Smooth muscle cell (in vitro differentiated cells): ENCODE results near the gene GPN3. TPM values are rescaled to one million over a fixed set of nuclear protein-coding genes. Genes with fewer than 3 reads are reported as not detected.
"Not testable (repeated sequence)": the region's sequence is repeated elsewhere in the genome, so short reads cannot be mapped to it uniquely, and the experiment has no call there.

Experiments
- DNase-seq: peaks from one replicate; lab custom pipeline; 2025; ENCODE audit not compliant: unreplicated experiment; lab: John Stamatoyannopoulos, UW
- H2AFZ ChIP-seq: fragments of 200-600 bp; sonication (generic); 2 replicates; pipeline ENCODE4 v1.6.0; 2016; ENCODE audit warnings: antibody characterized with exemption, low read depth, mild to moderate bottlenecking
- H3F3A ChIP-seq: fragments of 200-600 bp; sonication (generic); 2 replicates; pipeline ENCODE4 v1.6.0; 2017; ENCODE audit warnings: antibody characterized with exemption, low read depth
- H3K27ac ChIP-seq: fragments of 200-600 bp; sonication (generic); 2 replicates; pipeline ENCODE4 v1.5.1; 2016; ENCODE audit warnings: low read depth, mild to moderate bottlenecking
- H3K27me3 ChIP-seq: fragments of 200-600 bp; sonication (generic); 2 replicates; pipeline ENCODE4 v1.6.1; 2016; ENCODE audit warnings: low read depth, mild to moderate bottlenecking
- H3K36me3 ChIP-seq: fragments of 200-600 bp; sonication (generic); 2 replicates; pipeline ENCODE4 v1.5.1; 2016; ENCODE audit warnings: low read depth
- H3K4me1 ChIP-seq: fragments of 200-600 bp; sonication (generic); 2 replicates; pipeline ENCODE4 v1.5.1; 2016; ENCODE audit warnings: low read depth
- H3K4me2 ChIP-seq: fragments of 200-600 bp; sonication (generic); 2 replicates; pipeline ENCODE4 v1.6.0; 2016; ENCODE audit warnings: mild to moderate bottlenecking
- H3K4me3 ChIP-seq: fragments of 200-600 bp; sonication (generic); 2 replicates; pipeline ENCODE4 v1.5.1; 2016; ENCODE audit warnings: mild to moderate bottlenecking
- H3K79me2 ChIP-seq: fragments of 200-600 bp; sonication (generic); 2 replicates; pipeline ENCODE4 v1.6.0; 2016; ENCODE audit warnings: low read depth, mild to moderate bottlenecking
- H3K9ac ChIP-seq: fragments of 200-600 bp; sonication (generic); 2 replicates; pipeline ENCODE4 v1.6.0; 2016; ENCODE audit warnings: low read depth
- H3K9me3 ChIP-seq: fragments of 200-600 bp; sonication (generic); replicated peaks from 2 replicates; pipeline ENCODE4 v1.5.1; 2016; ENCODE audit warnings: low read depth
- H4K20me1 ChIP-seq: fragments of 200-600 bp; sonication (generic); 2 replicates; pipeline ENCODE4 v1.6.0; 2016; ENCODE audit warnings: low read depth
- WGBS: methylation state at CpG from one replicate; pipeline ENCODE4 v1.1.7; 2016; ENCODE audit warnings: low lambda C conversion rate; 5-methylcytosine and 5-hydroxymethylcytosine counted together
- polyA plus RNA-seq: library from polyadenylated mRNA; unstranded; fragments of >200 nt; fragmentation: Nextera tagmentation; extraction: Ambion mirVana; gene quantifications from 2 replicates; pipeline ENCODE4 v1.2.1, GENCODE V29; 2016
- total RNA-seq: library from RNA; depleted of rRNA; stranded (reverse); fragments of >200 nt; gene quantifications from 2 replicates; pipeline ENCODE4 v1.2.3, GENCODE V29; 2014
- TF ChIP-seq, protein P1 (sequence below): fragments of 200-600 bp; sonication (generic); IDR thresholded peaks from 2 replicates; pipeline ENCODE4 v1.5.1; 2017; ENCODE audit warnings: borderline replicate concordance, mild to moderate bottlenecking, antibody characterized with exemption; ENCODE audit not compliant: insufficient read depth, poor library complexity, severe bottlenecking

GPN3 gene
- total and polyA plus RNA-seq, 2 experiments from 2014 or later = 21.7 to 41.5 TPM

DNA sequence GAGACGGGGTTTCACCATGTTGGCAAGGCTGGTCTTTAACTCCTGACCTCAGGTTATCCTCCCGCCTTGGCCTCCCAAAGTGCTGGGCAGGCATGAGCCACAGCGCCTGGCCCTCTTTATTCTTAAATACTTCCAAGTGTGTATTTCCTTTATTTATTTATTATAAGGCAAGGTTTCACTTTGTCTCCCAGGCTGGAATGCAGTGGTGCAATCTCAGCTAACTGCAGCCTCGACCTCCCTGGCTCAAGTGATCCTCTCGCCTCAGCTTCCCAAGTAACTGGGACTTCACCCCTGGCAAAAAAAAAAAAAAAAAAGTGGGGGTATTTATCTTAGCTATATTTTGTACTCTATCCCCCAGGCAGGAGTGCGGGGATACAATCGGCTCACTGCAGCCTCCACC lies 7.4 kb upstream of the GPN3 start:
- H3K27me3 ChIP-seq = no peaks in the 10 kb centered on the region
- no peaks in the 10 kb centered on the region for H3K79me2 ChIP-seq
- H3K4me1 ChIP-seq = no peaks in the 10 kb centered on the region
- H3K4me3 ChIP-seq = no peak overlapping the region
- no peak overlapping the region for H3K4me2 ChIP-seq
- no peak for DNase-seq
- H3K9ac ChIP-seq = no peak overlapping the region
- H2AFZ ChIP-seq = no peak overlapping the region
- H3K36me3 ChIP-seq = no peaks in the 10 kb centered on the region
- no peaks in the 10 kb centered on the region for H4K20me1 ChIP-seq
- WGBS = 97% methylated on average over 7 of the region's 7 CpGs
- TF ChIP-seq, protein P1, sequence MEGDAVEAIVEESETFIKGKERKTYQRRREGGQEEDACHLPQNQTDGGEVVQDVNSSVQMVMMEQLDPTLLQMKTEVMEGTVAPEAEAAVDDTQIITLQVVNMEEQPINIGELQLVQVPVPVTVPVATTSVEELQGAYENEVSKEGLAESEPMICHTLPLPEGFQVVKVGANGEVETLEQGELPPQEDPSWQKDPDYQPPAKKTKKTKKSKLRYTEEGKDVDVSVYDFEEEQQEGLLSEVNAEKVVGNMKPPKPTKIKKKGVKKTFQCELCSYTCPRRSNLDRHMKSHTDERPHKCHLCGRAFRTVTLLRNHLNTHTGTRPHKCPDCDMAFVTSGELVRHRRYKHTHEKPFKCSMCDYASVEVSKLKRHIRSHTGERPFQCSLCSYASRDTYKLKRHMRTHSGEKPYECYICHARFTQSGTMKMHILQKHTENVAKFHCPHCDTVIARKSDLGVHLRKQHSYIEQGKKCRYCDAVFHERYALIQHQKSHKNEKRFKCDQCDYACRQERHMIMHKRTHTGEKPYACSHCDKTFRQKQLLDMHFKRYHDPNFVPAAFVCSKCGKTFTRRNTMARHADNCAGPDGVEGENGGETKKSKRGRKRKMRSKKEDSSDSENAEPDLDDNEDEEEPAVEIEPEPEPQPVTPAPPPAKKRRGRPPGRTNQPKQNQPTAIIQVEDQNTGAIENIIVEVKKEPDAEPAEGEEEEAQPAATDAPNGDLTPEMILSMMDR = no peak
- no peak overlapping the region for H3K27ac ChIP-seq
- no peaks in the 10 kb centered on the region for H3K9me3 ChIP-seq
- H3F3A ChIP-seq = no peaks in the 10 kb centered on the region

DNA sequence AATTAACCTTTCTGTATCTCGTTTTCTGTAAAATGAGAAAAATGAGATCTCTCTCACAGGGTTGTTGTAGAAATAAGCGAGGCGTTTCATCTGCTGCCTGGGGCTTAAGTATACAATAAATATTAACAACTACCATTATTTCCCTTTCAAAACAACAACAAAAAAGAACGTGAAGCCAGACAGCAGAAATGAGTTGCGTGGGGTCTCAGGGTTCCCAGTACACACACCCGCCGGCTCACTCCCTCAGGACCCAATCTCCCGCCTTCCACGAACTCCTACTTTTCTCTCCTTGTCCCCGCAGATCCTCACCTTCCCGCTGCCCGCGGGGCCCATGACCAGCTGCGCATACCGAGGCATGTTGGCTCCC lies 227 bp downstream of the GPN3 start:
- no peaks in the 10 kb centered on the region for H3K27me3 ChIP-seq
- DNase-seq = no peak
- no peaks in the 10 kb centered on the region for H4K20me1 ChIP-seq
- peak overlapping the region; percentile 52 for H3K27ac ChIP-seq
- H3K4me3 ChIP-seq = peak overlapping the region; percentile 72
- H3K9ac ChIP-seq = peak overlapping the region; percentile 85
- H3K9me3 ChIP-seq = no peaks in the 10 kb centered on the region
- H3K4me1 ChIP-seq = peaks cover 7% of the 10 kb centered on the region
- TF ChIP-seq, protein P1 = no peak
- peak overlapping the region; percentile 73 for H2AFZ ChIP-seq
- H3F3A ChIP-seq = no peaks in the 10 kb centered on the region
- H3K79me2 ChIP-seq = peaks cover 12% of the 10 kb centered on the region
- under 1% methylated on average over 15 of the region's 15 CpGs for WGBS
- H3K4me2 ChIP-seq = peak overlapping the region; percentile 95
- H3K36me3 ChIP-seq = no peaks in the 10 kb centered on the region

DNA sequence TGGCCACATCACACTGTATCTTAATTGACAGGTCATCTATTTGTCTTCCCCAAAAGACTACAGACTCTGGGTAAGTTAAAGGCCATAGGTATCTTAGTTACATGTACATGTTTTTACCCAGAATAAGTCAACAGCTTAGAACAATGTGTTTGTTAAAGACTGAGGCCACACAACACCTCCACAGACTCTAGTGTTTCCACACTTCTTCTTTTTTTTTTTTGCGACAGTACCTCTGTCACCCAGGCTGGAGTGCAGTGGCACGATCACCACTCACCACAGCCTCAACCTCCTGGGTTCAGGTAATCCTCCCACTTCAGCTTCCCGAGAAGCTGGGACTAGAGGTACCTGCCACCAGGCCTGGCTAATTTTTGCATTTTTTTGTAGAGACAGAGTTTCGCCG lies 1.3 kb downstream of the GPN3 start:
- no peaks in the 10 kb centered on the region for H3F3A ChIP-seq
- H3K4me2 ChIP-seq = peak overlapping the region; percentile 95
- TF ChIP-seq, protein P1 = no peak

DNA sequence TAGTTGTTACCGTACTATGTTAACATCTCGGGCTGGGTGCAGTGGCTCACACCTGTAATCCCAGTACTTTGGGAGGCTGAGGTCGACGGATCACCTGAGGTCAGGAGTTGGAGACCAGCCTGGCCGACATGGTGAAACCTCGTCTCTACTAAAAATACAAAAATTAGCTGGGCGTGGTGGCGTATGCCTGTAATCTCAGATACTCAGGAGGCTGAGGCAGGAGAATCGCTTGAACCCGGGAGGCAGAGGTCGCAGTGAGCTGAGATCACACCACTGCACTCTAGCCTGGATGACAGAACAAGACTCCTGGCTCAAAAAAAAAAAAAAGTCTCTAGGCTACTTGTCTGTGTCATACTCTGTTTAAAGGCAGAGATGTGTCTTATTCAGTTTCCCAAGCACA lies 2.3 kb downstream of the GPN3 start:
- not testable (repeated sequence) for H3F3A ChIP-seq, H3K36me3 ChIP-seq, H3K27me3 ChIP-seq, H3K9me3 ChIP-seq, H3K9ac ChIP-seq, H3K4me1 ChIP-seq, DNase-seq, H3K4me3 ChIP-seq, H4K20me1 ChIP-seq, H3K27ac ChIP-seq, H3K4me2 ChIP-seq, H2AFZ ChIP-seq
- H3K79me2 ChIP-seq = peaks cover 12% of the 10 kb centered on the region
- WGBS = 96% methylated on average over 11 of the region's 11 CpGs

More for the DNA sequence above, 1.3 kb downstream of the GPN3 start:
- Histone ChIP-seq H3K4me3 (peak overlapping the region; percentile 72), H2AFZ (no peak overlapping the region), H3K27me3 (no peaks in the 10 kb centered on the region), H3K36me3 (no peaks in the 10 kb centered on the region), H3K27ac (no peak overlapping the region), H3K4me1 (peaks cover 7% of the 10 kb centered on the region), H3K9ac (peak overlapping the region; percentile 85), H3K9me3 (no peaks in the 10 kb centered on the region), H4K20me1 (no peaks in the 10 kb centered on the region), H3K79me2 (peaks cover 12% of the 10 kb centered on the region)
- no peak for DNase-seq
- 85% methylated on average over 5 of the region's 5 CpGs for WGBS
